Left ventricle myocardium inferior (tissue), 1 donor: Measurements from ENCODE around the gene OR1F1. TPM values are rescaled to one million over a fixed set of nuclear protein-coding genes. Genes with fewer than 3 reads are reported as not detected.

Experiments
- DNase-seq: peaks from one replicate; pipeline ENCODE4 v3.0.0-alpha.2; 2020
- H3K27ac ChIP-seq: fragments of 200-600 bp; replicated peaks from 2 replicates; pipeline ENCODE4 v1.8.0; 2021
- H3K27me3 ChIP-seq: fragments of 200-600 bp; 2 replicates; pipeline ENCODE4 v1.8.0; 2021; ENCODE audit warnings: low read depth
- H3K36me3 ChIP-seq: fragments of 200-600 bp; 2 replicates; pipeline ENCODE4 v1.8.0; 2021
- H3K4me1 ChIP-seq: fragments of 200-600 bp; 2 replicates; pipeline ENCODE4 v1.8.0; 2021
- H3K4me3 ChIP-seq: fragments of 200-600 bp; 2 replicates; pipeline ENCODE4 v1.8.0; 2021; ENCODE audit warnings: mild to moderate bottlenecking, moderate library complexity
- H3K9me3 ChIP-seq: fragments of 200-600 bp; replicated peaks from 2 replicates; pipeline ENCODE4 v1.8.0; 2021
- intact Hi-C: fragments of 100-400 bp; cut with micrococcal nuclease; formaldehyde crosslinking; loops from one replicate; pipeline ENCODE4 v1.11.0; 2022
- total RNA-seq: library from RNA; stranded (reverse); fragmentation: NEBNext Ultra II Directional; extraction: Animal tissue kit (Norgen Biotek cat#: 25700); gene quantifications from one replicate; pipeline ENCODE4 v1.2.1, GENCODE V29; 2021
- TF ChIP-seq, protein P1 (sequence below): fragments of 200-600 bp; IDR thresholded peaks from 2 replicates; pipeline ENCODE4 v1.8.0; 2021; ENCODE audit warnings: antibody characterized with exemption, mild to moderate bottlenecking, borderline replicate concordance
- donor health status: DM: no; HTN: yes; CAD: no; lungs with severe emphysema.

Gene OR1F1
- total RNA-seq, 1 donor from 2014 or later, result not detected

DNA sequence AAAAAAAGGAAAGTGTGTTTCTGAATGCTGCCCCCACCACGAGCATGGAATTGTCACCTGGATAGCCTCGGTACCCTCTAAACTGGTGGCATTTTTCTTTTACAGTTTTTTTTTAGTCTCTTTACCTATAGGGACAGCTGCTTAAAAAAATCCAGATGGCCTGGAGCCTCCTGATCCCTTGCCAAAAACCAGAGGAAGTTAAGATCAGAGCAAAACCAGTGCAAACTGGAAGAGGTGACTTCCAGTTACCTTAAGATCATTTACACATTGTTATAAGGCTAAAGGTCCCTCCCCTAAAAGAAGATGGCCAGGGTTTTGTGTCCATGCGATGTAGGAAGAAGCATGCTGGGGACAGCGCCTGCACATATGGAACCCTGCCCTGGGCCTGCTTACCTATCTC, 65.0 kb downstream of the OR1F1 start:
- H3K27me3 ChIP-seq, result peaks cover 62% of the 10 kb centered on the region
- TF ChIP-seq, protein P1, sequence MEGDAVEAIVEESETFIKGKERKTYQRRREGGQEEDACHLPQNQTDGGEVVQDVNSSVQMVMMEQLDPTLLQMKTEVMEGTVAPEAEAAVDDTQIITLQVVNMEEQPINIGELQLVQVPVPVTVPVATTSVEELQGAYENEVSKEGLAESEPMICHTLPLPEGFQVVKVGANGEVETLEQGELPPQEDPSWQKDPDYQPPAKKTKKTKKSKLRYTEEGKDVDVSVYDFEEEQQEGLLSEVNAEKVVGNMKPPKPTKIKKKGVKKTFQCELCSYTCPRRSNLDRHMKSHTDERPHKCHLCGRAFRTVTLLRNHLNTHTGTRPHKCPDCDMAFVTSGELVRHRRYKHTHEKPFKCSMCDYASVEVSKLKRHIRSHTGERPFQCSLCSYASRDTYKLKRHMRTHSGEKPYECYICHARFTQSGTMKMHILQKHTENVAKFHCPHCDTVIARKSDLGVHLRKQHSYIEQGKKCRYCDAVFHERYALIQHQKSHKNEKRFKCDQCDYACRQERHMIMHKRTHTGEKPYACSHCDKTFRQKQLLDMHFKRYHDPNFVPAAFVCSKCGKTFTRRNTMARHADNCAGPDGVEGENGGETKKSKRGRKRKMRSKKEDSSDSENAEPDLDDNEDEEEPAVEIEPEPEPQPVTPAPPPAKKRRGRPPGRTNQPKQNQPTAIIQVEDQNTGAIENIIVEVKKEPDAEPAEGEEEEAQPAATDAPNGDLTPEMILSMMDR, result no peak

DNA sequence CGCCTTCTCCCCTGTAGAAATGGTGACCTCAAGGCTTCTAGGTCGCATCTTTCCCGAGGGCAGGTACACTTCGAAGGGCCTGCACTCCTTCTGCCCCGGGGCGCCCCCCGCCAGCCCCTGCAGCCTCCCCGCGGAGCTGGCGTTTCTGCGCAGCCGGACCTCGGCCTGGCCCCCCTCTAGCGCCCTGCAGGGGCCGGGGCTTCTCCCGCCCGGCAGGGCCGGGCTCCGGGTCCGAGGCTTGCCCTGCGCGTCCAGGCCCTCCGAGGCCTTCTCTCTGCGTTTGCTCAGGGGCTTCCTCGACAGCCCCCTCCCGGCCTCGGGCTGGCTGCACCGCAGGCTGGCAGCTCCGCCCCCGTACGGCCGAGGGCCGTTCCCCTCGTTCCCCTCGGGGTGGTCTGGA, 66.3 kb downstream of the OR1F1 start:
- TF ChIP-seq, protein P1, result no peak
- DNase-seq, result no peak
- Histone ChIP-seq H3K27ac (no peak overlapping the region), H3K4me3 (no peak overlapping the region), H3K36me3 (no peaks in the 10 kb centered on the region), H3K27me3 (peaks cover 51% of the 10 kb centered on the region), H3K9me3 (no peaks in the 10 kb centered on the region), H3K4me1 (no peaks in the 10 kb centered on the region)
- intact Hi-C loops, result no loop called here

More for the DNA sequence above, 65.0 kb downstream of the OR1F1 start:
- no peaks in the 10 kb centered on the region for H3K36me3 ChIP-seq
- no peaks in the 10 kb centered on the region for H3K4me1 ChIP-seq
- no peak overlapping the region for H3K27ac ChIP-seq
- no peak for DNase-seq
- H3K4me3 ChIP-seq, result no peak overlapping the region
- intact Hi-C loops, result no loop called here
- no peaks in the 10 kb centered on the region for H3K9me3 ChIP-seq

Other genes starting within 250 kb of the OR1F1 start
- gene KREMEN2, start 223.9 kb upstream of the OR1F1 start, total RNA-seq, result not detected
- gene PAQR4, start 218.9 kb upstream of the OR1F1 start, total RNA-seq, result 9.2 TPM
- gene PKMYT1, start 207.8 kb upstream of the OR1F1 start, total RNA-seq, result 1.3 TPM
- 1.2 TPM for gene CLDN9, start 175.3 kb upstream of the OR1F1 start, total RNA-seq
- gene CLDN6, start 170.0 kb upstream of the OR1F1 start, total RNA-seq, result not detected
- gene TNFRSF12A, start 167.8 kb upstream of the OR1F1 start, total RNA-seq, result 66.2 TPM
- gene HCFC1R1, start 164.3 kb upstream of the OR1F1 start, total RNA-seq, result 48.5 TPM
- gene THOC6, start 164.2 kb upstream of the OR1F1 start, total RNA-seq, result 9.1 TPM
- gene BICDL2, start 151.3 kb upstream of the OR1F1 start, total RNA-seq, result 0.05 TPM
- 1.2 TPM for gene MMP25, start 141.6 kb upstream of the OR1F1 start, total RNA-seq
- 36.3 TPM for gene IL32, start 122.6 kb upstream of the OR1F1 start, total RNA-seq
- gene ZSCAN10, start 88.9 kb upstream of the OR1F1 start, total RNA-seq, result not detected
- 8.0 TPM for gene ZNF205, start 75.6 kb upstream of the OR1F1 start, total RNA-seq
- 6.2 TPM for gene ZNF213, start 53.2 kb upstream of the OR1F1 start, total RNA-seq
- gene ZNF200, start 47.0 kb downstream of the OR1F1 start, total RNA-seq, result 5.8 TPM
- gene MEFV, start 68.4 kb downstream of the OR1F1 start, total RNA-seq, result 0.49 TPM
- gene ZNF263, start 95.3 kb downstream of the OR1F1 start, total RNA-seq, result 9.9 TPM
- 9.7 TPM for gene TIGD7, start 117.2 kb downstream of the OR1F1 start, total RNA-seq
- gene ZNF75A, start 117.3 kb downstream of the OR1F1 start, total RNA-seq, result 19.2 TPM
- 0.22 TPM for gene OR2C1, start 167.7 kb downstream of the OR1F1 start, total RNA-seq
- 5.9 TPM for gene ZSCAN32, start 212.8 kb downstream of the OR1F1 start, total RNA-seq
- 10.1 TPM for gene ZNF174, start 213.0 kb downstream of the OR1F1 start, total RNA-seq